HCT116 (cell line): Measurements from ENCODE around the gene ATP8A2. TPM values are rescaled to one million over a fixed set of nuclear protein-coding genes. Genes with fewer than 3 reads are reported as not detected.

Source experiments
- ATAC-seq: fragments of 200-7000 bp; cut with Tn5 transposase; 2 replicates; pipeline ENCODE4 v1.9.1; 2020; ENCODE audit warnings: mild to moderate bottlenecking, moderate library complexity
- BruUV-seq: library from RNA; stranded (reverse); fragments of 400-500 nt; replicated peaks from 2 replicates; lab custom pipeline; 2021; lab: Mats Ljungman, UMichigan
- CTCF ChIA-PET: fragments of 300-600 bp; sonication (Branson Sonifier 250); formaldehyde crosslinking; loops from one replicate; lab custom pipeline; 2021; ENCODE audit warnings: antibody characterized with exemption; lab: Charles Lee
- POLR2A ChIA-PET: fragments of 300-600, 350-600 bp; sonication (Branson Sonifier 250); formaldehyde crosslinking; loops from one replicate; lab custom pipeline; 2021; ENCODE audit warnings: antibody characterized with exemption; lab: Charles Lee
- RAD21 ChIA-PET, 2 experiments: fragments of 300-600 bp; sonication (Branson Sonifier 250); formaldehyde crosslinking; loops; one replicate each; lab custom pipeline; 2023; ENCODE audit warnings: low total read pairs in 2 of 2; ENCODE audit not compliant: uncharacterized antibody in 2 of 2, unreplicated experiment in 2 of 2, low non-redundant PET in 1 of 2; lab: Charles Lee
- DNase-seq: peaks from one replicate; pipeline ENCODE4 v3.0.0-alpha.2; 2010; ENCODE audit warnings: low read depth, low spot score
- H2AFZ ChIP-seq: fragments of 200-600 bp; shearing (Covaris generic), sonication (generic); 2 replicates; pipeline ENCODE4 v1.6.1; 2017; ENCODE audit warnings: low read depth, mixed run types, mixed read lengths, antibody characterized with exemption, low read length; ENCODE audit not compliant: poor library complexity, severe bottlenecking
- H3K27ac ChIP-seq: 2 replicates; pipeline ENCODE4 v1.5.1; 2012; ENCODE audit warnings: low read depth, low read length
- H3K27me3 ChIP-seq: fragments of 200-600 bp; sonication (generic); 2 replicates; pipeline ENCODE4 v1.6.1; 2016; ENCODE audit warnings: mixed run types, low read length, mixed read lengths; ENCODE audit not compliant: insufficient read depth
- H3K36me3 ChIP-seq, 2 experiments: fragments of 200-500 bp in 1 of 2; fragments of 200-600 bp in 1 of 2; sonication (Bioruptor generic) in 1 of 2; sonication (generic) in 1 of 2; 2 replicates each; pipeline versions ENCODE4 v1.5.1 to v1.6.1; 2014 to 2016; ENCODE audit warnings: low read length in 2 of 2, inconsistent platforms in 1 of 2, mixed read lengths in 1 of 2, mixed run types in 1 of 2; ENCODE audit not compliant: insufficient read depth in 2 of 2, control insufficient read depth in 1 of 2
- H3K4me1 ChIP-seq, 2 experiments: fragments of 200-600 bp in 1 of 2; sonication (generic) in 1 of 2; 2 replicates each; pipeline versions ENCODE4 v1.5.1 to v1.6.1; 2012 to 2017; ENCODE audit warnings: low read length in 2 of 2, inconsistent platforms in 1 of 2, mild to moderate bottlenecking in 1 of 2, mixed read lengths in 1 of 2, mixed run types in 1 of 2, moderate library complexity in 1 of 2; ENCODE audit not compliant: insufficient read depth in 2 of 2, control insufficient read depth in 1 of 2
- H3K4me2 ChIP-seq: fragments of 200-600 bp; sonication (generic); 2 replicates; pipeline ENCODE4 v1.6.1; 2017; ENCODE audit warnings: mixed run types, low read length, mixed read lengths
- H3K4me3 ChIP-seq, 2 experiments: fragments of 200-600 bp in 1 of 2; sonication (generic) in 1 of 2; replicated peaks in 1 of 2; 2 replicates each; pipeline ENCODE4 v1.5.1; 2011 to 2016; ENCODE audit warnings: low read length in 2 of 2, control low read depth in 1 of 2, low read depth in 1 of 2, mild to moderate bottlenecking in 1 of 2, mixed read lengths in 1 of 2, mixed run types in 1 of 2
- H3K79me2 ChIP-seq: fragments of 200-600 bp; sonication (generic); 2 replicates; pipeline ENCODE4 v1.6.1; 2017; ENCODE audit warnings: mild to moderate bottlenecking, mixed run types, low read length, moderate library complexity, mixed read lengths; ENCODE audit not compliant: insufficient read depth
- H3K9ac ChIP-seq: fragments of 200-600 bp; sonication (generic); 2 replicates; pipeline ENCODE4 v1.6.1; 2016; ENCODE audit warnings: low read length, mixed read lengths
- H3K9me2 ChIP-seq: fragments of 200-600 bp; sonication (generic), shearing (Covaris generic); 2 replicates; pipeline ENCODE4 v1.6.1; 2017; ENCODE audit warnings: mixed run types, mild to moderate bottlenecking, moderate library complexity; ENCODE audit not compliant: insufficient read depth
- H3K9me3 ChIP-seq, 2 experiments: fragments of 200-500 bp in 1 of 2; fragments of 200-600 bp in 1 of 2; sonication (Bioruptor generic) in 1 of 2; sonication (generic) in 1 of 2; 2 replicates each; pipeline ENCODE4 v1.6.1; 2014 to 2017; ENCODE audit warnings: low read length in 2 of 2, mixed read lengths in 2 of 2, inconsistent platforms in 1 of 2, low read depth in 1 of 2, mild to moderate bottlenecking in 1 of 2, mixed run types in 1 of 2, moderate library complexity in 1 of 2; ENCODE audit not compliant: control insufficient read depth in 1 of 2, insufficient read depth in 1 of 2
- H4K20me1 ChIP-seq: fragments of 200-600 bp; sonication (generic), shearing (Covaris generic); 2 replicates; pipeline ENCODE4 v1.6.1; 2017; ENCODE audit warnings: mixed run types, mild to moderate bottlenecking, moderate library complexity; ENCODE audit not compliant: insufficient read depth
- CBX3 ChIP-seq: IDR thresholded peaks from 2 replicates; pipeline ENCODE4 v1.6.1; 2012; ENCODE audit warnings: low read depth
- EZH2phosphoT487 ChIP-seq: fragments of 200-600 bp; IDR thresholded peaks from 2 replicates; pipeline ENCODE4 v1.6.1; 2018; ENCODE audit warnings: antibody characterized with exemption, borderline replicate concordance
- POLR2A ChIP-seq: IDR thresholded peaks from 2 replicates; pipeline ENCODE4 v1.7.0; 2011; ENCODE audit warnings: borderline replicate concordance; ENCODE audit not compliant: insufficient read depth, insufficient read length; ENCODE audit errors: extremely low read depth
- POLR2AphosphoS5 ChIP-seq: IDR thresholded peaks from 2 replicates; pipeline ENCODE4 v1.6.1; 2011; ENCODE audit warnings: mild to moderate bottlenecking, low read depth, low read length, moderate library complexity
- RAD21 ChIP-seq: IDR thresholded peaks from 2 replicates; pipeline ENCODE4 v1.6.1; 2012; ENCODE audit warnings: low read depth, mild to moderate bottlenecking
- SRF ChIP-seq: IDR thresholded peaks from 2 replicates; pipeline ENCODE4 v1.6.1; 2012; ENCODE audit warnings: low read depth
- YY1 ChIP-seq: IDR thresholded peaks from 2 replicates; pipeline ENCODE4 v1.6.1; 2011; ENCODE audit warnings: low read length, low read depth, moderate library complexity, mild to moderate bottlenecking; ENCODE audit not compliant: insufficient replicate concordance; ENCODE audit errors: extremely low read depth
- intact Hi-C: fragments of 100-400 bp; cut with micrococcal nuclease; formaldehyde crosslinking; loops from 2 replicates; pipeline ENCODE4 v1.10.0; 2022
- total RNA-seq: library from RNA; stranded (reverse); gene quantifications from one replicate; pipeline ENCODE4 v1.2.1, GENCODE V29; 2021; ENCODE audit not compliant: unreplicated experiment
- TF ChIP-seq, protein P1 (sequence below): IDR thresholded peaks from 2 replicates; pipeline ENCODE4 v1.6.1; 2011; ENCODE audit warnings: mild to moderate bottlenecking, low read length, moderate library complexity; ENCODE audit not compliant: insufficient replicate concordance; ENCODE audit errors: extremely low read depth

Gene ATP8A2
- total RNA-seq, 1 experiment from 2014 or later = not detected

DNA sequence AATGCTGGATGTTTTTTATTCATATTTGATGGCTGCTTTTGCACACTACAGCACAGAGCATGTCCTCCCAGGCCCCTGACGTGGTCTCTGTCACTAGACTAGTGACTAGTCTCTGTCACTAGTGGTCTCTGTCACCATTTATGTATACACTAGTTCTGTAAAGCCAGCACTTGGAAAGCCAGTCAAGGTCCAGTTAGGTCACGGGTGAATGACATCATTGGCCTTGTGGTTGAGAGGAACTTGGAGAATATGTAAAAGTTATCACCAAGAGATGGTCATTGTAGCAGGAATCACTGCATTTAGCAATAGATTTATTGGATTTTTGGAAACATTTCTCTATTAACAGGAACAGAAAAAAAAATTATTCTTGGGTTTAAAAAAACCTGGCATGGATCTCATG lies 607.2 kb downstream of the ATP8A2 start:
- POLR2A ChIA-PET = no interaction called here
- RAD21 ChIA-PET = no interaction called here
- no peaks in the 10 kb centered on the region for H3K79me2 ChIP-seq
- H3K27me3 ChIP-seq = peaks cover 25% of the 10 kb centered on the region
- intact Hi-C loops = no loop called here
- no peaks in the 10 kb centered on the region for H4K20me1 ChIP-seq
- H3K4me3 ChIP-seq = no peak overlapping the region
- no peaks in the 10 kb centered on the region for H3K9me3 ChIP-seq
- H3K9ac ChIP-seq = no peak overlapping the region
- no TSS peak for BruUV-seq
- H3K36me3 ChIP-seq = no peaks in the 10 kb centered on the region
- TF ChIP-seq EZH2phosphoT487 = no peak
- no peak for TF ChIP-seq POLR2A
- no peak for TF ChIP-seq RAD21
- no peak for TF ChIP-seq YY1
- no peak for TF ChIP-seq SRF
- no peak for TF ChIP-seq CBX3
- no peak overlapping the region for H3K4me2 ChIP-seq
- H3K9me2 ChIP-seq = no peaks in the 10 kb centered on the region
- ATAC-seq (no peak), DNase-seq (no peak)
- H3K27ac ChIP-seq = no peak overlapping the region
- H2AFZ ChIP-seq = no peak overlapping the region
- CTCF ChIA-PET = no interaction called here
- H3K4me1 ChIP-seq = no peaks in the 10 kb centered on the region

DNA sequence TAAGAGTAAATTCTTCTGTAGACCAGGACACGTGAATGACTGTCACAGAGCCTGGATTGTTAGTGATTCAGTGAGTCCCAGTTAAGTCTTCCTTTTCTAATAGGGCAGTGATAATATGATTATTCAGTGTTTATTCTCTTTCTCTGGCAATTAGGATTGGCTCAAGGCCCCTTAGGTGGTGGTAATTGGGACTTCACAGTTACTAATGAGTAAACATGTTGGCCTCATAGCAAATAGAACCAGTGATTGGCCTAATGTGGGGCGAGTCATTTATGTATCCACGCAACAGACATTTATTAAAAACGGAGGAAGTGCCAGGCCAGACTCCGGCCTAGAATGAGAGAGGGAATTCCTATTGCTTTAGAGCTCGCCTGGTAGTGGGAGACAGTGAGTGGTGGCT lies 607.6 kb downstream of the ATP8A2 start:
- no peak overlapping the region for H3K27ac ChIP-seq
- no peaks in the 10 kb centered on the region for H3K9me2 ChIP-seq
- H2AFZ ChIP-seq = no peak overlapping the region
- intact Hi-C loops = no loop called here
- DNase-seq (no peak), ATAC-seq (no peak)
- ChIA-PET CTCF (no interaction called here), RAD21 (no interaction called here), POLR2A (no interaction called here)
- no peaks in the 10 kb centered on the region for H3K9me3 ChIP-seq
- no peaks in the 10 kb centered on the region for H4K20me1 ChIP-seq
- H3K4me3 ChIP-seq = no peak overlapping the region
- H3K27me3 ChIP-seq = peaks cover 21% of the 10 kb centered on the region
- no peak overlapping the region for H3K4me2 ChIP-seq
- H3K79me2 ChIP-seq = no peaks in the 10 kb centered on the region
- H3K4me1 ChIP-seq = no peaks in the 10 kb centered on the region
- no peak overlapping the region for H3K9ac ChIP-seq
- H3K36me3 ChIP-seq = no peaks in the 10 kb centered on the region
- TF ChIP-seq POLR2AphosphoS5 = no peak
- no peak for TF ChIP-seq CBX3
- TF ChIP-seq, protein P1, sequence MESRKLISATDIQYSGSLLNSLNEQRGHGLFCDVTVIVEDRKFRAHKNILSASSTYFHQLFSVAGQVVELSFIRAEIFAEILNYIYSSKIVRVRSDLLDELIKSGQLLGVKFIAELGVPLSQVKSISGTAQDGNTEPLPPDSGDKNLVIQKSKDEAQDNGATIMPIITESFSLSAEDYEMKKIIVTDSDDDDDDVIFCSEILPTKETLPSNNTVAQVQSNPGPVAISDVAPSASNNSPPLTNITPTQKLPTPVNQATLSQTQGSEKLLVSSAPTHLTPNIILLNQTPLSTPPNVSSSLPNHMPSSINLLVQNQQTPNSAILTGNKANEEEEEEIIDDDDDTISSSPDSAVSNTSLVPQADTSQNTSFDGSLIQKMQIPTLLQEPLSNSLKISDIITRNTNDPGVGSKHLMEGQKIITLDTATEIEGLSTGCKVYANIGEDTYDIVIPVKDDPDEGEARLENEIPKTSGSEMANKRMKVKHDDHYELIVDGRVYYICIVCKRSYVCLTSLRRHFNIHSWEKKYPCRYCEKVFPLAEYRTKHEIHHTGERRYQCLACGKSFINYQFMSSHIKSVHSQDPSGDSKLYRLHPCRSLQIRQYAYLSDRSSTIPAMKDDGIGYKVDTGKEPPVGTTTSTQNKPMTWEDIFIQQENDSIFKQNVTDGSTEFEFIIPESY = no peak
- TF ChIP-seq POLR2A = no peak
- BruUV-seq = no TSS peak
